ENCODE measurements around the gene SLC5A12.

DNA sequence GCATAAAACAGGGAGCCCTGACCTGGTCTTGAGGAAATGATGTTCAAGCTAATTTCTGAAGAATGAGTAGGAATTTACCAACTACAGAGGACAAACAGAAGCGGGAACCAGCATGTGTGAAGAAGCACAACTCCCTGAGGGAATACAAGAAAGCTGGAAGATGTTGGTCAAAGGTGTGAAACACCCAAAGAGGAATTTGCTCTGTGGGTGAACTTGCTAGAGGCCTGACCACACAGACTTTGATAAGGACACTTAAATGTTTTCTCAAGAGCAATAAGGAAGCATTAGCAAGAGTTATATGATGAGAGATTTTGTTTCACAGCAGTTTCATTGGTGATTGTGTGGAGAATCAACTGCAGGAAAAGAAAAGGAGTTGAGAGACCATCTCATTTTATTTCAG is 17.6 kb downstream of the SLC5A12 start:
- TF ChIP-seq POLR2A (IDR thresholded peaks at IDR 0.05; ENCODE audit: low read length) (no peak), GATA1 (IDR thresholded peaks at IDR 0.05; ENCODE audit: low read depth, low read length) (no peak)

All from erythroblast (primary cell).